ENCODE data around the gene ARID1B. TPM values are rescaled to one million over a fixed set of nuclear protein-coding genes. Genes with fewer than 3 reads are reported as not detected.

ARID1B gene
- total and polyA plus RNA-seq, 2 of the 13 experiments (the other 11 are each of a cell fraction or from before 2014, with no cell fraction given), result 20.1 to 32.6 TPM

- Histone ChIP-seq H3K79me2 (ENCODE audit: insufficient read depth, low read length) (no peaks in the 10 kb centered on the region), H2AFZ (ENCODE audit: low read length) (no peak overlapping the region), H3K4me2 (ENCODE audit: low read depth, low read length) (no peak overlapping the region), H3K4me1 (ENCODE audit: insufficient read depth, low read length) (peaks cover 23% of the 10 kb centered on the region), H3K9me3 (ENCODE audit: low read length) (no peaks in the 10 kb centered on the region), H3K4me3 (replicated peaks in 1 of 3; ENCODE audit: insufficient read depth in 1 of 3, low read depth in 2 of 3, low read length in 3 of 3) (no peak overlapping the region), H3K9ac (ENCODE audit: insufficient read depth, low read depth, low read length) (no peak overlapping the region), H3K27ac (ENCODE audit: extremely low read length, insufficient read depth, low read length) (no peak overlapping the region), H3K36me3 (replicated peaks in 1 of 2; ENCODE audit: control insufficient read depth in 1 of 2, insufficient read depth in 2 of 2, low read length in 2 of 2) (no peaks in the 10 kb centered on the region), H3K27me3 (ENCODE audit: control insufficient read depth in 1 of 2, insufficient read depth in 2 of 2, low read length in 2 of 2) (peaks cover 15 to 66% of the 10 kb centered on the region in 2 experiments), H4K20me1 (ENCODE audit: insufficient read depth, low read length) (no peaks in the 10 kb centered on the region)
- intact Hi-C loops (cut with micrococcal nuclease; ENCODE audit: unreplicated experiment), result no loop called here
- BruUV-seq (replicated peaks), result no TSS peak
- 53% methylated on average over 7 of the region's 11 CpGs for WGBS (ENCODE audit: low lambda C conversion rate)
- FAIRE-seq (no peak), DNase-seq (ENCODE audit: low spot score) (no peak), ATAC-seq (no peak)
- TF ChIP-seq ZBTB3 (CRISPR knock-in tag; IDR thresholded peaks at IDR 0.05; ENCODE audit: borderline replicate concordance, low read depth) (no peak), PLSCR1 (CRISPR knock-in tag; IDR thresholded peaks at IDR 0.05; ENCODE audit: borderline replicate concordance) (no peak), SOX6 (IDR thresholded peaks at IDR 0.05) (no peak), SOX6 (CRISPR knock-in tag; IDR thresholded peaks at IDR 0.05) (no peak), ZNF709 (CRISPR knock-in tag; IDR thresholded peaks at IDR 0.05) (no peak), IRF1 (CRISPR knock-in tag; IDR thresholded peaks at IDR 0.05; ENCODE audit: low read depth) (no peak), ZNF432 (CRISPR knock-in tag; IDR thresholded peaks at IDR 0.05; ENCODE audit: borderline replicate concordance) (no peak)
- in situ Hi-C loops (cut with HindIII; ENCODE audit: extremely low pct_ligation_motif_present, low pct_unique_long_range_greater_than_20kb), result no loop called here
- ChIA-PET POLR2A (no interaction called here), CTCF (ENCODE audit: low intra/inter-chr PET ratio, low total read pairs) (no interaction called here)
Measured at GRCh38 chr6:157223021-157223430, 445.8 kb downstream of the ARID1B start.

GRCh38 chr6:157223511-157223910 is 446.3 kb downstream of the ARID1B start:
- intact Hi-C loops (cut with micrococcal nuclease; ENCODE audit: unreplicated experiment), result no loop called here
- FAIRE-seq, result no peak
- TF ChIP-seq ZNF136 (CRISPR knock-in tag; IDR thresholded peaks at IDR 0.05; ENCODE audit: low read depth) (no peak), RBAK (CRISPR knock-in tag; IDR thresholded peaks at IDR 0.05) (no peak), ZNF558 (CRISPR knock-in tag; IDR thresholded peaks at IDR 0.05; ENCODE audit: borderline replicate concordance) (no peak), EEA1 (CRISPR knock-in tag; IDR thresholded peaks at IDR 0.05; ENCODE audit: borderline replicate concordance) (no peak), ZNF75D (CRISPR knock-in tag; IDR thresholded peaks at IDR 0.05; ENCODE audit: borderline replicate concordance) (no peak), NFE2 (CRISPR knock-in tag; IDR thresholded peaks at IDR 0.05) (no peak), MBNL3 (CRISPR knock-in tag; conservative IDR thresholded peaks at IDR 0.05) (no peak), CREB1 (IDR thresholded peaks at IDR 0.05) (no peak), CREB1 (CRISPR knock-in tag; IDR thresholded peaks at IDR 0.05) (no peak)

More at GRCh38 chr6:157223511-157223910, 446.3 kb downstream of the ARID1B start:
- no peak overlapping the region for H3K9ac ChIP-seq (ENCODE audit: insufficient read depth, low read depth, low read length)
- peaks cover 13 to 66% of the 10 kb centered on the region in 2 experiments for H3K27me3 ChIP-seq (ENCODE audit: control insufficient read depth in 1 of 2, insufficient read depth in 2 of 2, low read length in 2 of 2)
- no peak overlapping the region for H3K27ac ChIP-seq (ENCODE audit: extremely low read length, insufficient read depth, low read length)
- H3K4me3 ChIP-seq (replicated peaks in 1 of 3; ENCODE audit: insufficient read depth in 1 of 3, low read depth in 2 of 3, low read length in 3 of 3), result no peak overlapping the region
- no peaks in the 10 kb centered on the region for H3K36me3 ChIP-seq (replicated peaks in 1 of 2; ENCODE audit: control insufficient read depth in 1 of 2, insufficient read depth in 2 of 2, low read length in 2 of 2)
- H4K20me1 ChIP-seq (ENCODE audit: insufficient read depth, low read length), result no peaks in the 10 kb centered on the region
- DNase-seq (ENCODE audit: low spot score) (no peak), ATAC-seq (no peak)
- POLR2A ChIA-PET, result no interaction called here
- in situ Hi-C loops (cut with HindIII; ENCODE audit: extremely low pct_ligation_motif_present, low pct_unique_long_range_greater_than_20kb), result no loop called here
- H3K4me2 ChIP-seq (ENCODE audit: low read depth, low read length), result no peak overlapping the region
- peaks cover 23% of the 10 kb centered on the region for H3K4me1 ChIP-seq (ENCODE audit: insufficient read depth, low read length)
- no peak overlapping the region for H2AFZ ChIP-seq (ENCODE audit: low read length)
- no peaks in the 10 kb centered on the region for H3K9me3 ChIP-seq (ENCODE audit: low read length)
- BruUV-seq (replicated peaks), result no TSS peak
- 64% methylated on average over 15 of the region's 15 CpGs for WGBS (ENCODE audit: low lambda C conversion rate)
- CTCF ChIA-PET (ENCODE audit: low intra/inter-chr PET ratio, low total read pairs), result no interaction called here
- H3K79me2 ChIP-seq (ENCODE audit: insufficient read depth, low read length), result no peaks in the 10 kb centered on the region
